ENCODE measurements around the gene MINDY2.
"Not testable (repeated sequence)": the region's sequence is repeated elsewhere in the genome, so short reads cannot be mapped to it uniquely, and the experiment has no call there.

Gene MINDY2

DNA sequence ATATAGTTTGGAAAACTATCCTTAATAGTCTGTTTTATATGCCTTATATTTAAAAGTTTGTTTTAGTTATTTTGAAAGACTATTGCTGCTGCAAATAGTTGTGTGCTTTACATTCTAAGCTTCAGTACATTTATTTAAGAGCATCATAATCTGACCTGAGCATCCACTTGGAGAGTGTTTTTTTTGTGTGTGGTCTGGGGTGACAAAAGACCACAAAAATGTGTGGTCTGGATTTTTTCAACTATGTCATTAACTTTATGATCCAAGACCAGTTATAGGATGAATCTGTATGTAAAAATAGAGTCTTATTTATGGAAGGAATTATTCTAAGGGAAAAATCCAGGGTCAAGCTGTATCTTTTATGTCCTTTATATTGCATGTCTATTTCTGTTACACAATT is 85.0 kb downstream of the MINDY2 start:
- no peak for DNase-seq (ENCODE audit: low spot score)
- TF ChIP-seq, protein P1, sequence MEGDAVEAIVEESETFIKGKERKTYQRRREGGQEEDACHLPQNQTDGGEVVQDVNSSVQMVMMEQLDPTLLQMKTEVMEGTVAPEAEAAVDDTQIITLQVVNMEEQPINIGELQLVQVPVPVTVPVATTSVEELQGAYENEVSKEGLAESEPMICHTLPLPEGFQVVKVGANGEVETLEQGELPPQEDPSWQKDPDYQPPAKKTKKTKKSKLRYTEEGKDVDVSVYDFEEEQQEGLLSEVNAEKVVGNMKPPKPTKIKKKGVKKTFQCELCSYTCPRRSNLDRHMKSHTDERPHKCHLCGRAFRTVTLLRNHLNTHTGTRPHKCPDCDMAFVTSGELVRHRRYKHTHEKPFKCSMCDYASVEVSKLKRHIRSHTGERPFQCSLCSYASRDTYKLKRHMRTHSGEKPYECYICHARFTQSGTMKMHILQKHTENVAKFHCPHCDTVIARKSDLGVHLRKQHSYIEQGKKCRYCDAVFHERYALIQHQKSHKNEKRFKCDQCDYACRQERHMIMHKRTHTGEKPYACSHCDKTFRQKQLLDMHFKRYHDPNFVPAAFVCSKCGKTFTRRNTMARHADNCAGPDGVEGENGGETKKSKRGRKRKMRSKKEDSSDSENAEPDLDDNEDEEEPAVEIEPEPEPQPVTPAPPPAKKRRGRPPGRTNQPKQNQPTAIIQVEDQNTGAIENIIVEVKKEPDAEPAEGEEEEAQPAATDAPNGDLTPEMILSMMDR (IDR thresholded peaks at IDR 0.05; ENCODE audit: extremely low read depth, missing control alignments): no peak

DNA sequence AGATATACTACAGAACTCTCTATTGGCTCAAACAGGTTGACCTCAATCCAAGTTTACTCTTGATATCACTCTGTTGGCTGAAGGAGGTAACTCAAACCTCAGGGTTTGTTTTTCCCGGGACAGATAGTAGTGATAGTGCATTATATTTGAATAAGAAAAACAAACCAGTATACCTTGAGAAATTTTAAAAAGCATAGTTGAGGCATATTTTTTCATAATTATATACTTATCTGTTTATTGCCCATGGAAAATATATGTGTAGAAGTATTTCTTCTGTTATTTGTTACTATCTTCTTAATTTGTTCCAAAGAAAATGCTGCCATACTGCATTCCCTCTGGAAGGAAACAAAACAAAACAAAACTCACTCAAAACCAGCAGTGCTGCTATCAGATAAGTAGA is 85.5 kb downstream of the MINDY2 start:
- not testable (repeated sequence) for DNase-seq (ENCODE audit: low spot score)

DNA sequence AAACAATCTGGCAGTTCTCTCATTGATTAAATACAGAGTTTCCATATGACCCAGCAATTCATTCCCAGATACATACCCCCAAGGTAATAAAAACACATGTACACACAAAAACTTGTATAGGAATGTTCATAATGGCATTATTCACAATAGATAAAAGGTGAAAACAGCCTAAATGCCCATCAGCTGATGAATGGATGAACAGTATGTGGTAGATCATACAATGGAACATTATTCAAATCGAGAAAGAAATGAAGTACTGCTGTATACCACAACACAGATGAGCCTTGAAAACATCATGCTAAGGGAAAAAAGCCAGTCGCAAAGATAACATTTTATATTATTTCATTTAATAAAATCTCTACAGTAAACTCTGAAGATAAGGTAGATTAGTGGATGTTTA is 91.2 kb downstream of the MINDY2 start:
- TF ChIP-seq, protein P1 (IDR thresholded peaks at IDR 0.05; ENCODE audit: extremely low read depth, missing control alignments): no peak
- DNase-seq (ENCODE audit: low spot score): no peak

DNA sequence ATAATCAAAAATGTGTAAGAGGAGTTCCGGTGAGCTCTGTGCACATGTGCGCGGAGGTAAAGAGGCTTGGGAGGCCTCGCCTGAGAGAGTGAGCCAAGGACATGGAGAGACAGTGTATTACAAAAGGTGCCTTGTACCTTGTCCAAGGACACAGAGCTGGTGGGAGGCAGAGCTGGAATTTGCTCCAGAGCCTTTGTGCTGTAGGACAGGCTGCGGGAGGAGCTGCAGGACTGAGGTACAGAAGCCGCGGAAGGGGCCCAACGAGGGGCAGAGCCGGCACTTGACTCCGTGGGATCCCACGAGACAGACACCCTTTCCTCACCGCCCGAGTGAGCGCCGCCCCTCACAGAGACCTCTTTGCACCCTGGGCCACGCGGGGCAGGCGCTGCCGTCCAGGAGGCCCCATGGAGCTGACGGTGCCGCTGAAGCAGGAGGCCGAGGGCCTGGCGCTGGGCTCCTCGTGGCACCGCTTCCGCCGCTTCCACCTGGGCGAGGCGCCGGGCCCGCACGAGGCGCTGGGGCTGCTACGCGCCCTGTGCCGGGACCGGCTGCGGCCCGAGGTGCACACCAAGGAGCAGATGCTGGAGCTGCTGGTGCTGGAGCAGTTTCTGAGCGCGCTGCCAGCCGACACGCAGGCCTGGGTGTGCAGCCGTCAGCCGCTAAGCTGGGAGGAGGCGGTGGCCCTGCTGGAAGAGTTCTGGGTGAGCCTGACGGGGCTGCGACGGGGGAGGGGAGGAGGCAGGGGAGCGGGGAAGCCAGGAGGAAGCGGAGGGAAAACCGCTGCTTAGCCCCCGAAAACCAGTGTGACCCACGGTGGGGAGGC is 93.7 kb downstream of the MINDY2 start:
- peak; percentile 35 for DNase-seq (ENCODE audit: low spot score)

DNA sequence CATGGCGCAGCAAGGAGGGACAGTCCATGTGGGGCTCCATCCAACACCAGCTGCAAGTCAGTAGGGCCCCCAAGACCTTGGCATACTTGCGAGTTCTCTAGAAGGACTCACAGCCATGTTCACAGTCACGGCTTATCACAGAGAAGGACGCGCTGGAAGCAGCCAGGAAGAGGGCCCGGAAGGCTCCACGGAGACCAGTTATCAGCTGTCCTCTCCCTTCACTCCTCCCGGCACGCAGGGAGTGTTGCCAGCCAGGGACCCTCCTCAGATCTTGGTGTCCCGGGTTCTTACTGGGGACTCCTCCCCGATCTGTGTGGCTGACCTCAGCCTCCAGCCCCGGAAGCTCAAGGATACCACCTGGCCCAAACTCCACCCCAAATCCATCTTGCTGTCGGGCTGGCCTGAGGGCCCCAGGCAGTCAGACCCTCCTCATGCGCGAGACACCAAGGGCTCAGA is 94.4 kb downstream of the MINDY2 start:
- no peak for DNase-seq (ENCODE audit: low spot score)
- TF ChIP-seq, protein P1 (IDR thresholded peaks at IDR 0.05; ENCODE audit: extremely low read depth, missing control alignments): no peak

More for the DNA sequence above, 93.7 kb downstream of the MINDY2 start:
- TF ChIP-seq, protein P1 (IDR thresholded peaks at IDR 0.05; ENCODE audit: extremely low read depth, missing control alignments): no peak

DNA sequence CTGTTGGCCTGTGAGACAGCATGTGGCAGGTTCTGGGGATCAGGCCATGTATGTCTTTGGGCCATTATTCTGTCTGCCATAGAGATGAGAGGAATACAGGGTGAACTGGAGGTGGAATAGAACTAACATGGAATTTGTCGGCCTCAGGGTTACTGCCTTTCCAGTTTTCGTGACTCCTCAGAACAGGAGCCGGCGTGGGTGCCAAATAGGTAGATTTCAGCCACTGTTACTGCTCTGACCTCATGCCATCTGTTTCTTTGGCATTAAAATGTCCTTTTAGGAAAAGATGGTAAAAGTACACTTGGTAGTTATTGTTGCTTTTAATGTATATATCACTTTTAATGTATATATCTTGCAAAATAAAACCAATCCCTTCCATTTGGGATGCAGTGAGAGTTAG is 96.8 kb downstream of the MINDY2 start:
- TF ChIP-seq, protein P1 (IDR thresholded peaks at IDR 0.05; ENCODE audit: extremely low read depth, missing control alignments): no peak
- DNase-seq (ENCODE audit: low spot score): no peak

DNA sequence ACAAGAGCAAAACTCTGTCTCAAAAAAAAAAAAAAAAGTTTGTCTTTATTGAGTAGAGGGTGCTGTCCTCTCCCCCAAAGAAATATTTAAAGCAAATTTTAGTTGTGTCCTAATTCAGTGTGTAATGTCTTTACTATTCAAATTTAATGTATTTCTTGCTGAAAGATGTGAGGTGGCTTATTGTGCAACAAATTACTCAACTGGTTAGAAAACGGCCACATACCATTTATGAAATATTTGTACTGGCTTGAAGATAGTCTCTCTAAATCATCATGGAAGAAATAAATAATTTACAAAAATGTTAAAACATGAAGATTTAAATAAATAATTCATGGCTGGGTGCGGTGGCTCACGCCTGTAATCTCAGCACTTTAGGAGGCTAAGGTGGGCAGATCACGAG is 99.3 kb downstream of the MINDY2 start:
- no peak for DNase-seq (ENCODE audit: low spot score)
- TF ChIP-seq, protein P1 (IDR thresholded peaks at IDR 0.05; ENCODE audit: extremely low read depth, missing control alignments): no peak

DNA sequence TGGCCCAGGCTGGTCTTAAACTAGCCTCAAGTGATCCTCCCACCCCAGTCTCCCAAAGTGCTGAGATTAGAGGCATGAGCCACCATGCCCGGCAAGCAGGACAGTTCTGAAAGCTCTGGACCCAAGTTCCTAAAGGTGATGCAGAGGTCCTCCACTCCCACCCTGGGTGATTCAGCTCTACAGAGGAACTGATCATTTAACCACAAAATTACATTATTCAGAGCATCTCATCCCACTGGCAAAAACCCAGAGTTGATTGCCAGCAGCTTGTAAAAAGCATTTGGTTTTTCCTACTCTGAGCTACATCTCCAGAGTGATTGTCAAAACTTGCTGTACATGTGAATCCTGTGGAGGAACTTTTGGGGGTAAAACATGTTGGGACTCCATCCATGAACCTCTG is 102.2 kb downstream of the MINDY2 start:
- DNase-seq (ENCODE audit: low spot score): no peak
- TF ChIP-seq, protein P1 (IDR thresholded peaks at IDR 0.05; ENCODE audit: extremely low read depth, missing control alignments): no peak
